HTR-8/SVneo (cell line): ENCODE measurements around the gene PITRM1.

Experiments
- DNase-seq: peaks from one replicate; pipeline ENCODE4 v3.0.0; 2011; ENCODE audit warnings: low spot score, mixed read lengths; ENCODE audit not compliant: insufficient read length
- FAIRE-seq: peaks from 2 replicates; lab custom pipeline; 2011; peaks lifted over from hg19 to GRCh38; lab: Jason Lieb, UNC

The PITRM1 gene

DNA sequence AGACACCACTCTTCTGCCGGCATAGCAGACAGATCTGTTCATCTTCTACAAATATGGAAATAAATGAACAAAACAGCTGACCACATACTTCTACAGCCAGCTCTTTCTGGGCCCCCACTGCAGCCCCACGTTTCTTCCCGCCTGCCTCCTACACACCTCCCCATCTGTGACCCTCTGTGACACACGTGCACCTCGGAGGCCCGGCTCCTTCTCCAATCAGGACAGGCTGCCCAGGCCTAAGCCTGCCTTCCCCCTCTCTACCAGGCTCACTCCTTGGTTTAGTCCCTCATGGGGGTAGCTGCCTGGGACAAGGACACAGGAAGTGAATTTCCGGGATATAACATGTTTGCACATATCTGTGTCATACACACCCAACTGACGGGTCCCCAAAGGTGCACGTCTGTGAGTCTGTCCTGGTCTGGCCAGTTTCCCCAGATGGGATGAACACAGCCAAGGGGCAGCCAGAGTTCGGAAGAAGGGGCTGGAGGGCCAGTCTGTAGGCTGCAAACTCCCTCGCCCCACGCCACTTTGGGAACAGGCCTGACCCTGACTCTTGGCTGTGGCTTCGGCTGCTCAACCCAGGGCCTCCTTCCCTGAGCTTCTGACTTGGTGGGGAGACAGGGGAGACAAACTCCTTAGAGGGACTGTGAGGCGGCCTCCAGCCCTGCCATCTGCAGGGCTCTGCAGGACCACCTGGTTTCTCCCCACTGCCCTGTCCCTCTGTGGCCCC lies 30.3 kb downstream of the PITRM1 start:
- DNase-seq (no peak), FAIRE-seq (no peak)

DNA sequence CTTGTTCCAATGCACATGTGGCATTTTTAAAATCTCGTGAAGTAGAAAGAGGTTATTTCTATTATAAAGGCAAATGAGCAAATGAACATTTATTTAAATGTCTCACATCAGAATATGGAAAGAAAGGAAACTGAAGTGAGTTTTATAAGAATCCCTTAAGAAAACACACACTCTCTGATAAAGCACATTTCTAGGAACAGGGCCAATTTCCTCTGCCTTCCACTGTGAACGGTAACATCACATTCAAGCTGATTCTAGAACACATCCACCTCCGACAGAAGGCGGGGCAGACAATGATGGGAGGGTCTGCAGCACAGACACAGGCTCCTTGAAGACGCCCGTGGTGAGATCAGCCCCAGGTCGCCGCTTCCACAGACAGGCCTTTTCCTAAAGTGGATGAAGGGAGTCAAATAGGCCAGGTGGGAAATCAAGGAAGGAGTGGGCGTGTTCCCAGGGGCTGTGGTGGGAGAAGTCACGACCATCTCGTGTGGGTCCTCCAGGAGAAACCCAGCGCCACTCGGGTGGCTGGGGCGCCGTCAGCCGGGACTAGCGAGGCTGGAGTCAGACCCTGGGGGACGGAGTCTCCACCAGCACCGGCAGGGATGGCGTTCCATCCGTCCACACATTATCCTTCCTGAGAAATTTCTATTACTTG lies 31.1 kb downstream of the PITRM1 start:
- no peak for FAIRE-seq
- DNase-seq = no peak

DNA sequence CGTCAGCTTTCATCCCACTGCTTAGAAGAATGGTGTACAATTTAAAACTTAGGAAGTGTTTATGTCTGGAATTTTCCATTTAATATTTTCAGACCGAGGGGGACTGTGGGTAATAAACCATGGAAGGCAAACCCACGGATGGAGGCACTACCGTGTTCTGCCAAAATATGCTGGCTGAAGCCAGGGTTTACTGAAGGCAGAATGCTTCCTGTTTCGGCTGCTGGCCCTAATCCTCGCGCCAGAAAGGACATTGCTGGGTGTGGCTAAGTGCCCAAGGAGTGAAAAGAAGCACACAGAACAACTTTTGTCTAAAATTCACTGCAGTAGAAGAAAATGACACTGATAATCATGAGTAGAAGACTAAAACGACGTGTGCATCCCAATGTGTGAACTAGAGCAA lies 32.3 kb downstream of the PITRM1 start:
- DNase-seq (no peak), FAIRE-seq (no peak)

DNA sequence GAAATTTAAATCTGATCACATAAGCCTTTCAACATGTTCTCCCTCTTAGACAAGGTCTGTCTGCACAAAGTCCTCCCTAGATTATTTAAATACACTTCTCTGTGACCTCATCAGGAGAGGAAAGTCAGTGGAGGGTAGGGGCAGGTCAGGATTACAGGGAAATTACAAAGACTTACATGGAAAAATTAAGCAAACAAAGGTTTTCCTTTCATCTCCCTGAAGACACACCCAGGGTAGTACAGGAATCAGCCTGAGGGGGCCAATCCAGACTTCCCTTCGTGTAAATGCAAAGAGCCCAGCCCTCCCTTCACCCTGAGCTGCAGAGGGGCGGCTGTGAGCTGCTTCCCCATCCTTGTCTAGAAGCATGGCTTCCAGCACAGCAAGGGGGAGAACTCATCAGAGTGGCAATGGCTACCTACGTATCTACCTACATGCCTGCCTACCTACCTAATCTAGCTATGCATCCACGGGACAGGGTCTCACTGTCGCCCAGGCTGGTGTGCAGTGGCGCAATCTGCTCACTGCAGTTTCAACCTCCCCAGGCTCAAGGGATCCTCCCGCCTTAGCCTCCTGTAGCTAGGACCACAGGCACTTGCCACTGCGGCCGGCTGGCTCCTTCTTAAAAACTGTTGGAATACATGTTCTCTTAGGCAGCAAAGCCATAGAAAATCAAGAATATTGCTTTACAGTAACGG lies 33.2 kb downstream of the PITRM1 start:
- FAIRE-seq (no peak), DNase-seq (no peak)

DNA sequence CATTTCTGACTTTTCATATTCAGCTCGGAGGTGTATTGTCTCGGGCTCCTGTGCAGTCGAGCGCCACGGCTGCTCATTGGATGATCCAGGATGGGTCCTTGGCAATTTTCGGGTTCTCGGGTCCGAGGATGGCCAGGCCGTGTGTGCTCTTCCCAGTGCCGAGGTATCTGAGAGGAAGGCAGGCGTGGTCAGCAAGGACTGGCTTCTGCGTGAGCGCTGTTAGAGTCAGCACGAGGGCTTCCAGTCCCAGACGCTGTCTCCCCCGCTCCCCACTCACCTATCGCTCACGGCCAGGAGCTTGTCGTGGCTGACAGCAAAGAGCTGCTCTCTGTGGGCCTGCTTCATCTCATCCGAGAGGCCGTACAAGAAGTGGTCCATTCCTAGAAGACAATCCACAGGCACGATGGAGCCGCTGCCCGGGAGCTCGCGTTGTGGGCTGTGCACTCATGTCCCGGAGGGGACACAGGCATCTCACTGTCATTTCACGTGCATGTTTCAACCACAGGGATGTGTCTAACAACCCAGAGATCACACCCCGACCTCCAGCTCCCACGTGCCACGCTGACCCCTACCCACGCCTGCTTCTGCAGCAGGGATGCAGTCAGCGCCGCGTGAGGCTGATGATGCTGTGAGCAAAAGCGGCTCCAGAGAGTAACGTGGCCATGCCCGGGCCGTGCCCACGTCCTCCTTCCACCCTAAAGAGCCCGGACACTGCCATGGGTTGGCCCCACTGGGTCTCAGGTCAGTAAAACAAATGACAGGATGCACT lies 34.4 kb downstream of the PITRM1 start:
- DNase-seq (no peak), FAIRE-seq (no peak)

DNA sequence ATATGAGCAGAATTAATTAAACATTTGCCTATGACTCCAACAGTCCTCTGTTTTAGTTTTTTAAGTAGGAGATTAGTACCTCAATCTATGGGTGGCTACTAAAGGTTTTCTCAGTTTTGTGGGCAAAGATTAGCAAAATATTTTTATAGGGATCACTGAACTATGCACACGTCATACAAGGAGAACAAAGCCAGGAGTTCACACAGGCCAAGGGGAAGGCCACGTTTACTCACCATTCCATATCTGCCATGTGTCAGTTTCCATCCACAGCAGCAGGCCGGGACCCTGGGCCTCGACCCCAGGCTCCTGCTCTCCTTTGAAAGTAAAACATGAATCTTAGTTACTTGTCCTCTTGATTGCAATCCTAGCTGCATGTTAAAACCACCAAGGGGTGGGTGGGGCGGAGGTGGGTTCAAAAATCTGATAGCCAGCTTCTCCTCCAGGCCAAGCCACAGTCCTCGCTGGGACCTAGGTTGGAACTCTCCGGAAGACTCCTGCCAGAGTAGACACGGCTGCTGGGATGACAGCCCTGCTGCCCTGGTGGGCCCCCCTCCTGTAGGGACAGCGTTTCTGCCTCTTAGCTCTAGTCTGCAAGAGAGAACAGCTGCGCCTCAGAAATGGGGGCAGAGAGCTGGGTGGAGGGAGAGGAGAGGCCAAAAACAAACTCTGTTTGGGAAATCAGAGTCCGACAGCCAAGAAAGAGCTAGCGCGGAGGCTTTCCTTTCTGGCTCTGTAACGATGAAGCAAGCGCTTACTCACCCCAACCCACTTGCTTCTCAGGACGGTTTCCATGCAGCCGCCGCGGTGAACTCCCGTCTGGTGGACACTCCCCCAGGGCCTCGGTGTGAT lies 35.6 kb downstream of the PITRM1 start:
- DNase-seq (no peak), FAIRE-seq (no peak)

DNA sequence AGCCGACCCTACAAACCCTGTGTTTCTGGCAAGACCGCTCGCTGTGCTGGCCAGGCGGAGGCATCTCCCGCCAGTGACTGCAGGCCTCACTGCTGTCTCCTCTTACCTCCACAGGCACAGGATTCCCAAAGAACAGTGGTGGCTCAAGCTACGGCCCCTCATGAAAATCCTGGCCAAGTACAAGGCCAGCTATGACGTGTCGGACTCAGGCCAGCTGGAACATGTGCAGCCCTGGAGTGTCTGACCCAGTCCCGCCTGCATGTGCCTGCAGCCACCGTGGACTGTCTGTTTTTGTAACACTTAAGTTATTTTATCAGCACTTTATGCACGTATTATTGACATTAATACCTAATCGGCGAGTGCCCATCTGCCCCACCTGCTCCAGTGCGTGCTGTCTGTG lies 36.2 kb downstream of the PITRM1 start:
- no peak for DNase-seq
- no peak for FAIRE-seq

DNA sequence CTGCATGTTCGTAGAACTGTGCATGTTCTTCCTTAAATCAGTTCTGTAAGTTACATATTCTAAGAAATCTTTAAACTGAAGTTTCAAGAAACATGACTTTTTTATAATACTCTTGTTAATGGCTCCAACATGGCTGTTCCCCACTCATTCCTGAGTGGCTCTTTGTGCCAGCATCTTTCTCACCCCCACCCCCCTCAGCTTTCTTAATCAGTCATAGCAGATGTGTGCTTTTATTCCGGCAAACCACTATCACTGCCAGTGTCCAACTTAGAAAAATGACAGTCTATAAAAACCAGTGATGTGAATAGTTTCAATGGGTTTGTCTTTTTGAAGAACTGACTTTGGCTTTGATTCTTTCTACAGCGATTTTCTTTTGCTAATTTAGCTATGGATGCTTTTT lies 37.6 kb downstream of the PITRM1 start:
- DNase-seq = no peak
- FAIRE-seq = no peak

DNA sequence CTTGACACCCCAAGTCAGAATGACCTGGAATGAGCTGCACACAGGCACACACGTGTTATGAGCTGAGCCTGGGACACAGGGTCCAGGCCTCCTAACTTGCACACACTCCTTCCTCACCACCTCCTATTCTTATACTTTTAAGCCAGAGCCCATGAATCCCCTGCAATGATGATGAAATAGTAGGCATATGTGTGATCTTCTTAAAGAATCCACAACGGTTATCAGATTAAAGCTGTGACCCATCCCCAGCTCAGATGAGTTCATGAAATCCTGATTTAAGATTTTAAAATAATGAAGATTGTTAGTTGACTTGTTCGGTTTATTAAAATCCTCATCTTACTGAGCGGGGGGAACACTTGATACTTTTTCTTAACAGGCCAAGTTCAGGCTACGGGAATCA lies 38.6 kb downstream of the PITRM1 start:
- FAIRE-seq (no peak), DNase-seq (no peak)

DNA sequence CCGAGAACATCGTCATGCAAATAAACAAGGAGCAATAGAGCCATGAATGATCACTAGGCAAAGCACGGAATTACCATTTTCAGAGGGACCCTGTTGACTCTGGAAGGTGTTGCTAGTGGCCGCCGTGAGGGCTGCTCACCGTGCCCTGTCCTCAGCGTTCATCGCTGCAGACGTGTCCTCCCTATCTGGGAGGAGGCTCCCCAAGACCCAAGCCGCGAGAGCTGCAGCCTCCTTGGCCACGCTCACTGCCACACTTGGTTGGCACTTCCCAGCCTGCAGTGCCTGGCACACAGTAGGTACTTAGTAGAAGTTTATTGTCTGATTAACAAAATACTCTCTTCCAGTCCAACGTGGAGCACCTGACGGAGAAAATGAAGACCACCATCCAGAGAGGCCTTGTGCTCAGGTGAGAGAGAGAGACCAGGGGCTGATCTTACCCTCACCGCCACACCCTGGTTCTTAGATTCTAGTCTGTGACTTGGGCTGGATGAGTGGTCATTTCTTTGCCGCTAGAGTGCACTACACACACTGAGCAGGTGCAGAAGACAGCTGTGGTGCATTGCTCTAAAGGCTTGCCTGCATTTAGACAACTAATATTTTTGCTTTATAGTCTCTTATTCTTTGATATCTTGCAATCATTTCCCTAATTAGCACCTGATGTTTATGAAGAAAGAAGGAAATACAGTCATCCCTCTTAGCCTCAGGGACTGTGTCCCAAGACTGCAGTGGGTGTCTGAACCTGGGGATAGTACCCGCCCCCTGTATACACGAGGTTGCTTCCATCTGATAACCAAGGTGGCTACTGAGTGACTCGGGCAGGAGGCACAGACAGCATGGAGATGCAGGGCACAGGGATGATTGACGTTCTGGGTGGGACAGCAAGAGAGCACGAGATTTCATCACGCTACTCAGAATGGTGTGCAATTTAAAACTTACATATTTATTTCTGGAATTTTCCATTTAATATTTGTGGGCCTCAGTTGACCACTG lies 40.3 kb downstream of the PITRM1 start:
- FAIRE-seq = no peak
- DNase-seq = no peak

DNA sequence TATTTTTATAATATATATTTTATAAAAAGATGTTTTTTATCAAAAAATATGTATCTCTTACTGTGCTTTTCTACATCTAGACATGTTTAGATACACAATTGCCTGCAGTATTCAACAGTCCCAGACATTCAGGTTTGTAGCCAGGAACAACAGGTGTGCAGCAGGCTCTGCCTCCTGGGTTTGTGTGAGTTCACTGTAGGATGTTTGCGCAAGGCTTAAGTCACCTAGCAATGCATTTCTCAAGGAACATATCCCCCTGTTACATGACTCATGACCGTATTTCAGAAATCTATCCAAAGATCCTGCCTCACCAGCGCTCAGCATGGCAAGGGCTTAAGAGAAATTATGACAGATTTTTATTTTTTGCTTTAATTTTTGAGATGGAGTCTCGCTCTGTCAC lies 41.5 kb downstream of the PITRM1 start:
- no peak for FAIRE-seq
- no peak for DNase-seq

DNA sequence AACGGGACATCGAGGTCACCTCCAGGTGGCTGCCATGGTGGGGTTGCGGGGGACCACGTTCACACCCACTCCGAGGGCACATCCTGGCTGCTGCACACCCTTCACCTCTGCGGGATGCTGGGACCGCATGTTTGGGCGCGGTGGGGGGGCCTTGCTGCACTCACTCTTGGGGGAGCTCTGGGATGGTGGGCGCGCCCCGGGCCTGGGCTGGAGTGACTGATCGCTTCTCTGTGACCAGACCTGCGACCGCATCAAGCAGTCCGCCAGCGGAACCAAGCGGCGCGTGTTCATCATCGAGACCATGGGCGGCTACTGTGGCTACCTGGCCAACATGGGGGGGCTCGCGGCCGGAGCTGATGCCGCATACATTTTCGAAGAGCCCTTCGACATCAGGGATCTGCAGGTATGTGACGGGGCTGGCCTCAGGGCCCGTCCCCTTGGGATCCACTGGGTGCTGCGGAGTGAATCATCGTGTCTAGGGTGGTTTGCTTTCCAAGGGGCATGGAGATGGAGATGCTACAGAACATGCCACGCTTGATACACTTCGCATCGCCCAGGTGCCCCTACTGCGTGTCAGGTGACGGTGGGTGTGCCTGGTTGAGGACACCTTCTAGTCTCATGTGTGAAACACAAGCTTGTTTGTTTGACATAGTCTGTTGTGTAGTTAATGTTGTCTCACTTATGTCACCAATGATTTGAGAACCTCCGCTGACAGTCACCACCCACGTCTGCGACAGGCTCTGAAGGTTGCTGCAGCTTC lies 42.8 kb downstream of the PITRM1 start:
- DNase-seq = no peak
- FAIRE-seq = no peak

DNA sequence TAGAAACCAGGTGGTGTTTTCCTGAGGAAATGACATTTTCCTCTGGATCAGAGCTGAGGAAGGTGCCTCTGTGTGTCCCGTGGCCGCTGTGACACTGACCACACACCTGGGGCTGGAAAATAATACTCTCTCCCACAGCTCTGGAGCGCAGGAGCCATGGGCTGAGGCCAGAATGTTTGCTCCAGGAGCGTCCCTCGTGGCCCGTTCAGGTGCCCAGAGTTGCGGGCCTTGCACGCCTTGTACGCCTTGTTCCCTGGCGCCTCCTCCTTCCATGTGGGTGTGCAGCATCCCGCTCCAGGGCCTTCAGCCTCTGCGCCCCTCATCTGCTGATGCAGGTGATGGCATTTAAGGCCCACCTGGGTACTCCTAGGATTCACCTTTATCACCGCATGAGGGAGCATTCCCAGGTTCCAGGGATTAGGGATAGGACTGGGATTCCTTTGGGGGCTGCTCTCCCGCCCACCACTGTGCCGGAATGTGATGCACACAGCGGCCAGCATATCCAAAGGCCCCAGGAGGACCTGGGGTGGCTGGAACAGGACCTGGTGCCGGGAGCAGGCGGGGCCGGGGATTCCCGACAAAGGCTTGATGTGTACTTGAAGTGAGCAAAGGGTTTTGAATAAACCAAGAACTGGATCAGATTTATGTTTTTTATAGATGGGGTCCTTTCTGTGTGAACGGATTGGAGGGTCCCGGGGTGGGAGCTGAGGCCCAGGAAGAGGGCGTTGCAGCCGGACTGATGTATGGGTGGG lies 44.0 kb downstream of the PITRM1 start:
- no peak for FAIRE-seq
- no peak for DNase-seq

DNA sequence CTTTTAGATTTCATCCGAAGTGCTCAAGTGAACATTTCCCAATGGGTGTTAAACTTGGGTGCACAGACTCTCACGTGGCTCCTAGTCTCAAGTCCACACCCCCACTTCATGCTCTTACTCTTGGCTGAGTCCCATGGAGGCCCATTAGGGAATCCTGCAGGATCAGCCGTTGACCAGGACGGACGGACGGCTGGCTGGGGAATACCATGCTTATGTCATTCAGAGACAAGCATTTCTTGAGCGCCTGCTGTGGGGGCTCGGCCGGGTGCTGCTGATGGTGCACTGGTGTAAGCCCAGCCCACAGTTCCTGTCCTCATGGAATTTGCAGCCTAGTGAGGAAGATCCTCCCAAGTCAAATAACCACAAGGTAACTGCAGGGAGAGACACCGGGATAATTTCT lies 44.7 kb downstream of the PITRM1 start:
- DNase-seq = no peak
- no peak for FAIRE-seq

DNA sequence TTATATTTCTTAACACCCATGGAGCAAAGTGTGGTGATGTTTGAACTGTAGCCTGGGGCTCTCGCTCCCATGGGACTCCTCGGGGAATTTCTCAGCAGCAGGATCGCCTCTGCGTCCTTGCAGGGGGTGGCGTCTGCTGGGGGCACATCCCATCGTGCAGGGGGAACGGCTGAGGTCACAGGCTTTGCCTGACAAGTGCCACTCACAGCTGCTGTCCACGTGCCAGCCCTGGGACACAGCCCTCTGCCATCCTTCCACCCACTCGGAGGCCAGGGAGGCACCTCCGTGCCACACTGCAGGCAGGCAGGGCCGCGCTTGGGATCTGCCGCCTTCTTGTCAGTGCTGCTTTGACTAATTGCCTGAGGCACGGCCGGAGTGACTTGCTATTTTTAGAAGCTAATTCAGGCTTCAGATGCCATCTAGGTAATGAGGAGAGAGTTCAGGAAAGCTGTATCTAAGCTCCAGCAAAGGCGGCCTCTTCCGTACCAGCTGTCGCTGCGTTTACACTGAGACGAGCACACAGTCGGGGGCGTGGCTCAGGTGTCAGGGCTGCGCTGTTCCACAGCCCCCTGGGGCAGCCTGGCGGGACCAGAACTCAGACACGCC lies 45.7 kb downstream of the PITRM1 start:
- no peak for FAIRE-seq

DNA sequence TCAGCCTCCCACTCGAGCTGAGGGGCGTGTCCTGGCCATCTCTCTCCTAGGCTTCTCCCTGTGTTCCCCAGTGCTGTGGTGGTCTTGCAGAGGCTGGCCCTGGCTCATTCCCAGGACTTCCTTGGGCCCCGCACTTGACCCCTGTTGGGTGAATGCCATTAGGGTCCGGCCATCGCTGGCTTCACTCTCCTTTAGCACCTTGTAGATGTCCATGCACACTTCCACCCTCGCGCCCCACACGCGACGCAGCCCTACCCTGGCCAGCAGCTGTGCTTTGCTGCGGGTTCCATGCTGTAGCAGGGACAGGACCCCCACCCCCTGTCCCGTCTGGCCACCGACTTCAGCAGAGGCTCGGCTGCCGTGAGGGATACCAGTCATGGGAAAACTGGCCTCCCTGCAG lies 46.3 kb downstream of the PITRM1 start:
- FAIRE-seq = no peak
- DNase-seq = no peak

More for the DNA sequence above, 45.7 kb downstream of the PITRM1 start:
- DNase-seq = no peak
